ENCODE data around the gene FGD2.
"Not testable (repeated sequence)": the region's sequence is repeated elsewhere in the genome, so short reads cannot be mapped to it uniquely, and the experiment has no call there.

The FGD2 gene

GRCh38 chr6:37058984-37059343, 53.5 kb downstream of the FGD2 start:
- DNase-seq (ENCODE audit: low spot score): not testable (repeated sequence)

GRCh38 chr6:37059344-37060194, 54.1 kb downstream of the FGD2 start:
- DNase-seq (ENCODE audit: low spot score): peak; percentile 94

- DNase-seq (ENCODE audit: low spot score): no peak
These were observed 54.7 kb downstream of the FGD2 start for GRCh38 chr6:37060195-37060559.

GRCh38 chr6:37061157-37061804, 55.8 kb downstream of the FGD2 start:
- no peak for DNase-seq (ENCODE audit: low spot score)

GRCh38 chr6:37062424-37062823, 57.0 kb downstream of the FGD2 start:
- DNase-seq (ENCODE audit: low spot score): no peak

GRCh38 chr6:37068356-37069270, 63.2 kb downstream of the FGD2 start:
- DNase-seq (ENCODE audit: low spot score): no peak

GRCh38 chr6:37069639-37070038, 64.2 kb downstream of the FGD2 start:
- no peak for DNase-seq (ENCODE audit: low spot score)

GRCh38 chr6:37072526-37072925, 67.1 kb downstream of the FGD2 start:
- no peak for DNase-seq (ENCODE audit: low spot score)

GRCh38 chr6:37074053-37074827, 68.8 kb downstream of the FGD2 start:
- no peak for DNase-seq (ENCODE audit: low spot score)

GRCh38 chr6:37077191-37077904, 71.9 kb downstream of the FGD2 start:
- DNase-seq (ENCODE audit: low spot score): no peak

- DNase-seq (ENCODE audit: low spot score): no peak
These were observed 72.4 kb downstream of the FGD2 start for GRCh38 chr6:37077905-37078296.
